ENCODE measurements around the gene HTRA3. TPM values are rescaled to one million over a fixed set of nuclear protein-coding genes. Genes with fewer than 3 reads are reported as not detected.

The HTRA3 gene
- total RNA-seq, 2 experiments from 2014 or later, result not detected

DNA sequence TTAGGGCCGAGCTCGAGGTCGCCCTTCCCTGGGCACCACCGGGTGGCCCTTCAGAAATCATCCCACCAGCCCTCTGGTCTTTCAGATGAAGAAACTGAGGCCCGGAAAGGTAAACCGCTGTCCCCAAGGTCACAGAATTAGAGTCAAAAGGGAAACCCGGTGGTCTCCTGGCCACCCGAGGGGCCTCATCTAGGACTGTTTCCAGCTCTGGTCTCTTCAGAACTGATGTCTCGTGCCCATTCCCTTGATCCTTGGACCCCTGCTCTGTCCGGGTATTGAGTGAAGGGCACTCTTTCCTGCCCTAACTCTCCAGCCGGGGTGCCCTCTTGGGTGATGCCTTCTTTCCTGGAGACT is 841 bp downstream of the HTRA3 start:
- DNase-seq, result no peak
- H3K27ac Mint-ChIP-seq, result no peak overlapping the region
- CTCF ChIA-PET, result no interaction called here
- H3K4me3 Mint-ChIP-seq, result no peak overlapping the region
- H3K9me3 Mint-ChIP-seq, result no peaks in the 10 kb centered on the region
- POLR2A ChIA-PET, result no interaction called here
- H3K4me1 Mint-ChIP-seq, result no peaks in the 10 kb centered on the region
- peaks cover 17% of the 10 kb centered on the region for H3K27me3 Mint-ChIP-seq
- H3K36me3 Mint-ChIP-seq (ENCODE audit: low read depth), result no peaks in the 10 kb centered on the region

DNA sequence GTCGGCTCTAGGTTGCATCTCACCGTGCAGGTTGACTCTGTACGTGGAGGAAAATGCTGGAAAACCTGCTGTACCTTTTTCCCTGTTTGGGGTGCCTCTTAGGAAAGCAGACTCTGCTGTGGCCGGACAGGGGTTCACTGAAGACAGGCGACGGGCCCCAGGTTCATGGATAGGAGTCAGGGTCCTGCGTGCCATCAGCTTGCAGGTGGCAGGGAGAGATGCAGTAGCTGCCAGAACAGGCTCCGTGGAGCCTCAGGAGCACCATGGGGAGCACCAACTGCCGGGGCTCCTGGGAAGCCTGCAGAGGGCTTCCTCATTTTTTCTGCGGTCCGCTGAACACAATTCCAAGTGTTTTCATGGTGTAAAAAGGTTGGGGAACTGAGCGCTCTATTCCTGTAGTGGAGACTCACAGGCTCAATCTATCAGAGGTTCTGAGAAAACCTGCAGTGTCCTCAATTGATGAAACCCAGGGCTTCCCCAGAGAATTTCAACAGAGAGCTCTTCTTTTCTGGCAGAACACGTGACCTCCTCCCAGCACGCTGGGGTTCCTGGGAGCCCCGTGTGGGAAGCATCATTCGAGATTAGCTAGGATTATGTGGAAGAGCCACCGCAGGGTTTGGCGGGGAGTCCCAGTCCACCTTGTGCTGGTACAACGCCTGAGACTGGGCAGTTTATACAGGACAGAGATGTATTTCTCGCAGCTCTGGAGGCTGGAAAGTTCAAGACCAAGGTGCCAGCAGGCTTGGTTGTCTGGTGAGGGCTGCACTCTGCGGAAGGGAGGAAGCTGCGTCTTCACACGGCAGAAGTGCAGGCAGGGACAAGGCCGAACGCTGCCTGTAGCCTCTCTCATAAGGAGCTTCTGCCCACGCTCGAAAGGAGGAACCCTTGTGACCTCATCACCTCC is 1.6 kb downstream of the HTRA3 start:
- H3K27ac Mint-ChIP-seq, result no peak overlapping the region
- peaks cover 17% of the 10 kb centered on the region for H3K27me3 Mint-ChIP-seq
- H3K9me3 Mint-ChIP-seq, result no peaks in the 10 kb centered on the region
- H3K36me3 Mint-ChIP-seq (ENCODE audit: low read depth), result no peaks in the 10 kb centered on the region
- DNase-seq, result no peak
- no peak overlapping the region for H3K4me3 Mint-ChIP-seq
- CTCF ChIA-PET, result no interaction called here
- H3K4me1 Mint-ChIP-seq, result no peaks in the 10 kb centered on the region
- POLR2A ChIA-PET, result no interaction called here

DNA sequence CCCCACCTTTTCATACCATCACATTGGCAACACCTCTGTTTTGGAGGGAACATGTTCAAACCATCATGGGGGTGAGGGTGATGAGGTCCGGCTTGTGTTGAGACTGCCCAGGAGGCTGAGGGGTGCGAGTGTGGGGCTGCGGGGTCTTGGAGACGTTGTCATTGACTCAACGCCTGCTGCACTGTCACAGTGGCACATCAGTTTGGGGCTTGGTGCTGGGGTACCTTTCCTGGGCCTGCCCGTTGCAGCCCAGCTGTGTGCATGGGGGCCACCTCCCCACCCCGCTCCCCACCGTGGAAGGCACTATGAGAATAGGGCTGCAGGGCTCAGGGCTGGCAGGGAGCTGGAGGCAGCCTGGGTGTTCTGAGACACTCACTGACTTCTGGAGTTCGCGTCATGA is 2.3 kb downstream of the HTRA3 start:
- Mint-ChIP-seq H3K9me3 (no peaks in the 10 kb centered on the region), H3K27ac (no peak overlapping the region), H3K4me3 (no peak overlapping the region), H3K36me3 (ENCODE audit: low read depth) (no peaks in the 10 kb centered on the region), H3K4me1 (no peaks in the 10 kb centered on the region), H3K27me3 (peaks cover 17% of the 10 kb centered on the region)
- ChIA-PET POLR2A (no interaction called here), CTCF (no interaction called here)
- DNase-seq, result no peak

DNA sequence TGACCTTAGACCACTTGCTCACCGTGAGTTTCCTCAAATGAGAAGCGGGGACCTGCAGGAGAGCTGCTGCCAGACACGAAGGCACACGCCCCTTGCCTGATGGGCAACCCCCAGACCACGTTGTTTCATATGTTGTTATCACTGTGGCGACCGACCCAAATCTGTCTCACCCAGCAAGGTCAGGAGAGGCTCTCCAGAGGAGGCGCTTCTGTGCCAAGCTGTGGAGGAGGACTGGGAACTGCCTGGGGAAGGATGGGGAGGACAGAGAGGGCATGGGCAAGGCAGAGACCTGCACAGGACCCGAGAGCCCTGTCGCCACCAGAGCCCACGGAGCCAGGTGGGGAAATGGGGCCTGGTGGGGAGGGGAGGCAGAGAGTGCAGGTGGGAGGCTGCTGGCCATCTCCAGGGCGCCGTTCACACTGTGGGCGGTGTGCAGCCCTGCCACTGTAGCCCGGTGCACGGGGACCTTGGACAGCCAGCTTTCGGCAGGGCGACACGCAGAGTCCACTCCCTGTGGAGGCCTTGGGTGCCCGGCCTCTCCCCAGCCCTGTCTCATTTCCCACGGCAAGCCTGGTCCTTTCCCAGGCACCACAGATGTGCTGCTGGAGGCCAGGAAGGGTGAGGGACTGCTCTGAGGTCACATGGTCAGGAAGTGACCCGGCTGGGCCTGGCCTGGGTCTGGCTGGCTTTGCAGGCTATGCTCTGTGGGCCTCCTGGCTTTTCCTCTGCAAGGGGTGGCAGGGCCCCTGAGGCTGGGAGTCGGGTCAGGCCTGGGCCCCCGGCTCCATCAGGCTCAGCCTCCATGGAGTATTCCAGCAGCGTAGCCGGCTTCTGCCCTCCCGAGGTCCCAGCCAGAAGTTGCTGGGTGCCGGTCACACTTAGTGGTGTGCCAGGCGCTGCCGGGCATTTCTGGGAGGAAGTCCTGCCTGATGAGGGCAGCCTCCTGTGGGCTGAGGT is 3.2 kb downstream of the HTRA3 start:
- peaks cover 17% of the 10 kb centered on the region for H3K27me3 Mint-ChIP-seq
- ChIA-PET CTCF (no interaction called here), POLR2A (no interaction called here)
- H3K4me1 Mint-ChIP-seq, result no peaks in the 10 kb centered on the region
- H3K27ac Mint-ChIP-seq, result no peak overlapping the region
- H3K9me3 Mint-ChIP-seq, result no peaks in the 10 kb centered on the region
- no peak for DNase-seq
- no peaks in the 10 kb centered on the region for H3K36me3 Mint-ChIP-seq (ENCODE audit: low read depth)
- no peak overlapping the region for H3K4me3 Mint-ChIP-seq

DNA sequence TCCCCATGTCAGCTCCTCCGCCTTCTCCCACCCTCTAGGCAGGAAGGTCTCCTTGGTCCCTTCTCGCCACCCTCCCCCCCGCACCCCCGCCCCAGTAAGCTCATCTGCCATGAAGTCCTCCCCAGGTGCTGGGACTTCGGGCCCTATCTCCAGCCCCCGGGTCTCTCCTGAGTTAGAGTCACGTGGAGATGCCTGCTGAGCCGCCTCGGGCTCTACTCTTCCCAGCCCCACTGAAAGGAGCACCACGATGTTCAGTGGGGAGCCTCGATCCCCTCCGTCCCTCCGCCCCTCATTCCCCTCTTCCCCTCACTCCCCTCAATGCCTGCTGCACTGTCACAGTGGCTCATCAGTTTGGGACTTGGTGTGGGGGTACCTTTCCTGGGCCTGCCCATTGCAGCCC is 3.9 kb downstream of the HTRA3 start:
- H3K4me3 Mint-ChIP-seq, result no peak overlapping the region
- DNase-seq, result no peak
- peaks cover 14% of the 10 kb centered on the region for H3K27me3 Mint-ChIP-seq
- no peaks in the 10 kb centered on the region for H3K9me3 Mint-ChIP-seq
- no peak overlapping the region for H3K27ac Mint-ChIP-seq
- H3K36me3 Mint-ChIP-seq (ENCODE audit: low read depth), result no peaks in the 10 kb centered on the region
- ChIA-PET CTCF (no interaction called here), POLR2A (no interaction called here)
- no peaks in the 10 kb centered on the region for H3K4me1 Mint-ChIP-seq

DNA sequence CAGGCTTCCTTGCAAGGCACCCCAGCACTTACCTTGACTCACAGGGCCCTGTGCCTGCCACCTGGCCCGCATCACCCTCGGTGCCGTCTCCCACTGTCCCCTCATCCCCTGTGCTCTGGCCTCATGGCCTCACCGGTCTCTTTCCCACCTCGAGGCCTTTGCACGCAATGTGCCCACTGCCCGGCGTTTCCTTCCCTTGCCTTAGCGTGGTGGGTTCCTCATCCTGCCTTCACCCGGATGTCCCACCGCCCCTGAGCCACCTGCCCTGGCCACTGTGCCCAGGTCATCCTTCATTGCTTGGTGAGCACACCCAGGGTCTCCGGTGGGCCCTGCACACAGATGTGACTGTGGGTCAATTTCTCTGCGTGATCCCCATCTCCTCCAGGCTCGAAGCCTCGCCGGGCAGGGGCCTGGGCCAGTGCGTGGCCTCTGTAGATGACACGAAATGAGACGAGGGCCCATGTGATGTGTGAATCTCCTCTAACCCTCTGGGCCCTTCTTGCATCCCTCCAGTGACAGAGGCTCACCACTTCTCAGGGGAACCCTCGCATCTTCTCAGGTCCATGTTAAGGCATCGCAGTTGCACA is 4.6 kb downstream of the HTRA3 start:
- no peaks in the 10 kb centered on the region for H3K36me3 Mint-ChIP-seq (ENCODE audit: low read depth)
- ChIA-PET POLR2A (no interaction called here), CTCF (no interaction called here)
- no peak for DNase-seq
- H3K27me3 Mint-ChIP-seq, result peaks cover 7% of the 10 kb centered on the region
- no peak overlapping the region for H3K27ac Mint-ChIP-seq
- H3K9me3 Mint-ChIP-seq, result no peaks in the 10 kb centered on the region
- H3K4me3 Mint-ChIP-seq, result no peak overlapping the region
- H3K4me1 Mint-ChIP-seq, result no peaks in the 10 kb centered on the region

DNA sequence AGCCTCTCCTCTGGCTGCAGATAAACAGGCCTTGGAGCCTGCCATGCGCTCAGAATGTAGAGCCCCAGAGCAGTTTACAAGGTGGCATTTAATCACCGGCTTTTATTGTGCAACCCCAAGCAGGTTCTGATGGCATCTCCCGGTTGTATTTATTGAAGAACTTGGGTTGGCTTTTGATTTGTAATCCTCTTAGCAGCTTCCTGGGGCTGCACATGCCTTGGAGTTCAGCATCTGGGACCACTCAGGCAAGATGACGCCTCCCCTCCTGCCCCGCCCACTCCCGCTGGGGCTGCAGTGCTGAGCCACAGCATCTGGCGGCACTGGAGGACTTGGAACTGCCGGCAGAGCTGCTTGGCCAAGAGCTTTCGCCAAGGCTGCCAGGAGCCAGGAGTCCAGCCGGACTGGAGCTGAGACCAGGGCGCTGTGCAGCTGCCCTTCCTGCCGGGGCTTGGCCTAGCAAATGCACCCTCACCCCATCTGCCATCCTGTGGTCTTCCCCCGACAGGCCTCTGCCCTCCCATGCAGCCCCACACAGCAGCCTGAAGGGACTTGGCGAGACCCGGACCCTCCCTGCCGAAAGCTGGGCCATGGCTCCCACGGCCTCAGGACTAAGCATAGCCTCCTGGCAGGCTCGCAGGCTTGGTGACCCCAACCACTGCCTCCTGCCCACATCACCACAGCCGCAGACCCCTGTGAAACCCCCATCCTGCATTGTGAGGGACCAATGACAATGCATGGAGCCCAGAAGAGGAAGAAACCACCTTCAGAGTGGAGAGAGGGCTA is 5.4 kb downstream of the HTRA3 start:
- Mint-ChIP-seq H3K27me3 (peaks cover 6% of the 10 kb centered on the region), H3K36me3 (ENCODE audit: low read depth) (no peaks in the 10 kb centered on the region), H3K27ac (no peak overlapping the region), H3K4me3 (no peak overlapping the region), H3K4me1 (no peaks in the 10 kb centered on the region), H3K9me3 (no peaks in the 10 kb centered on the region)
- ChIA-PET POLR2A (no interaction called here), CTCF (no interaction called here)
- no peak for DNase-seq

DNA sequence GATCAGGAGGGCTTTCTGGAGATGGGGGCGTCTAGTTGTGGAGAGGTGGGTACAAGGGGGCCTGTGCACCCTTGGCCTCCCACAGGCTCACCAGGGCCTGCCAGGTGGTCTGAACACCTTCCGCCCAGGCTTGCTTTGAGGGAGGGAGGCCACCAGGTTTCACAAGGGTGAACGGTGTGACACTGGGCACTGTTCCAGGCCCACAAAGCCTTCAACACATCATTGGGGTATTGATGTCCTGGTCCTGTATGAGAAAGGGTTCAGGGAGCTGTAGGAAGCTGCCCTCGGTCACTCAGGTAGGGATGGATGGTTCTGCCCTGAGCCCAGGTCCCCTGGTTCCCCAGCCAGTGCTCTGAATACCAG is 6.0 kb downstream of the HTRA3 start:
- no peak for DNase-seq
- ChIA-PET CTCF (no interaction called here), POLR2A (no interaction called here)

DNA sequence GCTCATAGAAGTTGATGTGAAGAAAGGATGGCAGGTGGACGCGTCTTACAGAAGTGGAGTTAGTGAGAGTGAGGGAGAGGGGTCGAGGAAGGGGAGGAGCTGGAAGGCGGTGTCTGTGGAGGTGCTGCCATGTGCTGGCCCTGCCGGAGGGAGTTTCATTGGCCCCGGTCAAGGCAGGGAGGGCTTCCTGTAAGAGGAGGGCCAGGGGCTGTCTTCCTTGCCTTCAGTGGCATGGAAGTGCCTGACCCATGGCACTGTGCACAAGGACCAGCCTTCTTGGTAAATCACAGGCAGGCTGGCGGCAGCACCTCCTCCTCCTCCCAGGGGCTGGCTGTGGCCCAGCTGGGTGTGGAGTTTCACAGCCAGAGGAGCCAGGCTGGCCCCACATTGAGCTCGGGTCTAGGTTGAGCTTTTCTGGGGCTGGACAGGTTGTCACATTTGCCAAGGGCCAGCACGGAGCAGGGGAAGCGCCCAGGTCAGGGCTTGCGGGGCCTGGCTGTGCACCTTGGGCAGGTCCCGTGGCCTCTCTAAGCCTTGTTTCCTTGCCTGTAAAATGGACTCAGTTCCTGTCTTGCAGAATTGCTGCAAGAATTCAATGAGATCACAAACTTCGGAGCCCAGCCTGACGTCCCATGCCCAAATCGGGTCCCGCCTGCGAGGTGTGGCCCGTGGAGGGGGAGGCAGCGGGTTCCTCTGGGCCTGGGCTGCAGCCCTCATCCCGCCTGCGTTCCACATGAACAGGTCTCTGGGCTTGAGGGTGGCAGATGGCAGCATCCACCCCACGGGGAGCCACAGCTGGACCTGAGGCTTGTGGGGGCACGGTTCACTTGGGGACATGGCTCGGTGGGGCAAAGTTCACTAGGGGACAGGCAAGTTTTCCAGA is 7.0 kb downstream of the HTRA3 start:
- no peak overlapping the region for H3K27ac Mint-ChIP-seq
- H3K27me3 Mint-ChIP-seq, result no peaks in the 10 kb centered on the region
- POLR2A ChIA-PET, result no interaction called here
- no peaks in the 10 kb centered on the region for H3K4me1 Mint-ChIP-seq
- H3K36me3 Mint-ChIP-seq (ENCODE audit: low read depth), result no peaks in the 10 kb centered on the region
- no peak overlapping the region for H3K4me3 Mint-ChIP-seq
- DNase-seq, result no peak
- CTCF ChIA-PET, result no interaction called here
- H3K9me3 Mint-ChIP-seq, result no peaks in the 10 kb centered on the region

More for the DNA sequence above, 6.0 kb downstream of the HTRA3 start:
- H3K27me3 Mint-ChIP-seq, result peaks cover 4% of the 10 kb centered on the region
- no peak overlapping the region for H3K27ac Mint-ChIP-seq
- H3K9me3 Mint-ChIP-seq, result no peaks in the 10 kb centered on the region
- no peaks in the 10 kb centered on the region for H3K36me3 Mint-ChIP-seq (ENCODE audit: low read depth)
- H3K4me1 Mint-ChIP-seq, result no peaks in the 10 kb centered on the region
- no peak overlapping the region for H3K4me3 Mint-ChIP-seq

DNA sequence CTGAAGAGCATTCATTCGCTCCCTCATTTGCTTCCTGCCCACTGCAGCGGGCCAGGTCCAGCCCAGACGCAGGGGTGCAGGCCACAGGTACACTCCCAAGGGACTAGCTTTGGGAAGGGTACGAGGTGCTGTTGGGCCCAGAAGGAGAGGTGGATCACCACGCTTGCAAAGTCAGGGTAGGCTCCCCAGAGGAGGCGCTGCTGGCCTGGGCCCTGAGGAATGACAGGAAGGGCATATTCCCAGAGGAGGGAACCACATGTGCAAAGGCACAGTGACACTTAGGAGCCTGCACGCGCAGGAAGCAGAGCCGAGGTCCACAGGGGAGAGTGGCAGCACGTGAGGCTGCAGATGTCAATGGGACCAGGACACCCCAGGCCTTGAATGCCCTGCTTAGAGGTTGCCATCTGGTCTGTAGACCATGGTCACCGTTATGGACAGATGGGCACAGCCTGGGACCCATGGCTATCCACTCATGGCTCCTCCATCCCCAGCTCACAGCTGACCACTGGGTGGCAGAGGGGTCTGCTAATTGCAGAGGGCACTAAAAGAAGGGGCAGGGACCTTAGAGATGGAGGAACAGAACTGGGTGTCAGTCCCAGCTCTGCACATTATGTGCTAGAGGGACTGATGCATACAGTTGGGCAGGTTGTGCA is 7.9 kb downstream of the HTRA3 start:
- H3K4me1 Mint-ChIP-seq, result no peaks in the 10 kb centered on the region
- no peaks in the 10 kb centered on the region for H3K27me3 Mint-ChIP-seq
- no peak for DNase-seq
- H3K4me3 Mint-ChIP-seq, result no peak overlapping the region
- no peaks in the 10 kb centered on the region for H3K9me3 Mint-ChIP-seq
- POLR2A ChIA-PET, result no interaction called here
- no peak overlapping the region for H3K27ac Mint-ChIP-seq
- CTCF ChIA-PET, result no interaction called here
- H3K36me3 Mint-ChIP-seq (ENCODE audit: low read depth), result no peaks in the 10 kb centered on the region

DNA sequence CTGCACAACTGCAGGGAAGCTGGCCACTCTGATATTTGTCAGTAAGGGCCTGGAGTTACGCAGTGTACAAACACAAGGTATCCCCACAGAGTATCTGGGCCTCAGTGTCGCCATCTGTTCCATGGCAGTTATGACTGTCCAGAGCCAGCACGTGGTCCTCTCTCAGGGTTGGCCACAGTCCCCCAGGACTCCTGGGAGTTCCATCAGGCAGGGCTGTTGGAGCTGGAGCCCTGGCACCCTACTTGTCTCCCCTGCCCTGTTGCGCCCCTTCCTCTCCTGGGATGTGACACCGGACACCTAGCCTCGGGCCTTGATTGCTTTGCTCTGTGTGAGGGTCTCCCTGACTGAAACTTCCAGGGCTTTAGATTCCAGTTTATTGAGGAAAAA is 8.4 kb downstream of the HTRA3 start:
- H3K36me3 Mint-ChIP-seq (ENCODE audit: low read depth), result no peaks in the 10 kb centered on the region
- POLR2A ChIA-PET, result no interaction called here
- no peak overlapping the region for H3K4me3 Mint-ChIP-seq
- CTCF ChIA-PET, result no interaction called here
- no peak for DNase-seq
- H3K9me3 Mint-ChIP-seq, result no peaks in the 10 kb centered on the region
- no peak overlapping the region for H3K27ac Mint-ChIP-seq
- no peaks in the 10 kb centered on the region for H3K4me1 Mint-ChIP-seq
- H3K27me3 Mint-ChIP-seq, result no peaks in the 10 kb centered on the region
